ENCODE data around the gene ZNF512.

DNA sequence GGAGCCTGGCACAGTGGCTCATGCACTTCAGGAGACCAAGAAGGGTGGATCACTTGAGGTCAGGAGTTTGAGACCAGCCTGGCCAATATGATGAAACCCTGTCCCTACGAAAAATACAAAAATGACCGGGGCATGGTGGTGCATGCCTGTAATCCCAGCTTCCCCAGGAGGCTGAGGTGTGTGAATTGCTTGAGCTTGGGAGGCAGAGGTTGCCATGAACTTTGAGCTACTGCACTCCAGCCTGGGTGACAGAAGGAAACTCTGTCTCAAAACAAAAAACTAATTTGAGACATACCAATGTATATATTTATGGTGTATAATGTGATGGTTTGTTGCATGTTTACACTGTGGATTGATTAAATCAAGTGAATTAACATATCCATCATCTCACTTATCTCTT lies 21.8 kb upstream of the ZNF512 start:
- TF ChIP-seq POLR2AphosphoS5 (IDR thresholded peaks at IDR 0.05), result no peak
- TF ChIP-seq, protein P1, sequence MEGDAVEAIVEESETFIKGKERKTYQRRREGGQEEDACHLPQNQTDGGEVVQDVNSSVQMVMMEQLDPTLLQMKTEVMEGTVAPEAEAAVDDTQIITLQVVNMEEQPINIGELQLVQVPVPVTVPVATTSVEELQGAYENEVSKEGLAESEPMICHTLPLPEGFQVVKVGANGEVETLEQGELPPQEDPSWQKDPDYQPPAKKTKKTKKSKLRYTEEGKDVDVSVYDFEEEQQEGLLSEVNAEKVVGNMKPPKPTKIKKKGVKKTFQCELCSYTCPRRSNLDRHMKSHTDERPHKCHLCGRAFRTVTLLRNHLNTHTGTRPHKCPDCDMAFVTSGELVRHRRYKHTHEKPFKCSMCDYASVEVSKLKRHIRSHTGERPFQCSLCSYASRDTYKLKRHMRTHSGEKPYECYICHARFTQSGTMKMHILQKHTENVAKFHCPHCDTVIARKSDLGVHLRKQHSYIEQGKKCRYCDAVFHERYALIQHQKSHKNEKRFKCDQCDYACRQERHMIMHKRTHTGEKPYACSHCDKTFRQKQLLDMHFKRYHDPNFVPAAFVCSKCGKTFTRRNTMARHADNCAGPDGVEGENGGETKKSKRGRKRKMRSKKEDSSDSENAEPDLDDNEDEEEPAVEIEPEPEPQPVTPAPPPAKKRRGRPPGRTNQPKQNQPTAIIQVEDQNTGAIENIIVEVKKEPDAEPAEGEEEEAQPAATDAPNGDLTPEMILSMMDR (IDR thresholded peaks at IDR 0.05 in 8 of 11, conservative IDR thresholded peaks at IDR 0.05 in 3 of 11), result no peak

Data from spleen (tissue), 7 donors.